ENCODE measurements around the gene BBS9.

DNA sequence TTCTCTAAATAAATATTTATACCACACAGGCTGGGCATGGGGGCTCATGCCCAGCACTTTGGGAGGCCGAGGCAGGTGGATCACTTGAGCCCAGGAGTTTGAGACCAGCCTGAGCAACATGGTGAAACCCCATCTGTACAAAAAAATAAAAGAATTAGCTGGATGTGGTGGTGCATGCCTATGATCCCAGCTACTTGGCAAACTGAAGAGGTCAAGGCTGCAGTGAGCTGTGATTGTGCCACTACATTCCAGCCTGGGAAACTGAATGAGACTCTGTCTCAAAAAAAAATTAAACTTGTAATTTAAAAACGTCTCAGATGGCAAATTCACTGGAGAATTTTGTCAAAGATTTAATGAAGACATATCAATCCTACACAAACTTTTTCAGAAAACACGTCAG is 498.4 kb downstream of the BBS9 start:
- TF ChIP-seq AFF4 (CRISPR knock-in tag; IDR thresholded peaks at IDR 0.05) (no peak), USF2 (CRISPR knock-in tag; IDR thresholded peaks at IDR 0.05) (no peak), BACH1 (tag; IDR thresholded peaks at IDR 0.05) (no peak), CTCF (IDR thresholded peaks at IDR 0.05 in 2 of 3, conservative IDR thresholded peaks at IDR 0.05 in 1 of 3; ENCODE audit: insufficient read depth in 2 of 3, low read depth in 1 of 3, low read length in 3 of 3) (no peak)
- TF ChIP-seq, protein P1, sequence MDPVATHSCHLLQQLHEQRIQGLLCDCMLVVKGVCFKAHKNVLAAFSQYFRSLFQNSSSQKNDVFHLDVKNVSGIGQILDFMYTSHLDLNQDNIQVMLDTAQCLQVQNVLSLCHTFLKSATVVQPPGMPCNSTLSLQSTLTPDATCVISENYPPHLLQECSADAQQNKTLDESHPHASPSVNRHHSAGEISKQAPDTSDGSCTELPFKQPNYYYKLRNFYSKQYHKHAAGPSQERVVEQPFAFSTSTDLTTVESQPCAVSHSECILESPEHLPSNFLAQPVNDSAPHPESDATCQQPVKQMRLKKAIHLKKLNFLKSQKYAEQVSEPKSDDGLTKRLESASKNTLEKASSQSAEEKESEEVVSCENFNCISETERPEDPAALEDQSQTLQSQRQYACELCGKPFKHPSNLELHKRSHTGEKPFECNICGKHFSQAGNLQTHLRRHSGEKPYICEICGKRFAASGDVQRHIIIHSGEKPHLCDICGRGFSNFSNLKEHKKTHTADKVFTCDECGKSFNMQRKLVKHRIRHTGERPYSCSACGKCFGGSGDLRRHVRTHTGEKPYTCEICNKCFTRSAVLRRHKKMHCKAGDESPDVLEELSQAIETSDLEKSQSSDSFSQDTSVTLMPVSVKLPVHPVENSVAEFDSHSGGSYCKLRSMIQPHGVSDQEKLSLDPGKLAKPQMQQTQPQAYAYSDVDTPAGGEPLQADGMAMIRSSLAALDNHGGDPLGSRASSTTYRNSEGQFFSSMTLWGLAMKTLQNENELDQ (CRISPR knock-in tag; IDR thresholded peaks at IDR 0.05; ENCODE audit: borderline replicate concordance) = no peak
- TF ChIP-seq, protein P2, sequence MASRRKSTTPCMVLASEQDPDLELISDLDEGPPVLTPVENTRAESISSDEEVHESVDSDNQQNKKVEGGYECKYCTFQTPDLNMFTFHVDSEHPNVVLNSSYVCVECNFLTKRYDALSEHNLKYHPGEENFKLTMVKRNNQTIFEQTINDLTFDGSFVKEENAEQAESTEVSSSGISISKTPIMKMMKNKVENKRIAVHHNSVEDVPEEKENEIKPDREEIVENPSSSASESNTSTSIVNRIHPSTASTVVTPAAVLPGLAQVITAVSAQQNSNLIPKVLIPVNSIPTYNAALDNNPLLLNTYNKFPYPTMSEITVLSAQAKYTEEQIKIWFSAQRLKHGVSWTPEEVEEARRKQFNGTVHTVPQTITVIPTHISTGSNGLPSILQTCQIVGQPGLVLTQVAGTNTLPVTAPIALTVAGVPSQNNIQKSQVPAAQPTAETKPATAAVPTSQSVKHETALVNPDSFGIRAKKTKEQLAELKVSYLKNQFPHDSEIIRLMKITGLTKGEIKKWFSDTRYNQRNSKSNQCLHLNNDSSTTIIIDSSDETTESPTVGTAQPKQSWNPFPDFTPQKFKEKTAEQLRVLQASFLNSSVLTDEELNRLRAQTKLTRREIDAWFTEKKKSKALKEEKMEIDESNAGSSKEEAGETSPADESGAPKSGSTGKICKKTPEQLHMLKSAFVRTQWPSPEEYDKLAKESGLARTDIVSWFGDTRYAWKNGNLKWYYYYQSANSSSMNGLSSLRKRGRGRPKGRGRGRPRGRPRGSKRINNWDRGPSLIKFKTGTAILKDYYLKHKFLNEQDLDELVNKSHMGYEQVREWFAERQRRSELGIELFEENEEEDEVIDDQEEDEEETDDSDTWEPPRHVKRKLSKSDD (conservative IDR thresholded peaks at IDR 0.05; ENCODE audit: low read length) = no peak

Measured in K562 (cell line).